Activated CD8-positive, alpha-beta T cell treated with anti-CD3 and anti-CD28 coated beads for 36 hours (primary cell): Measurements from ENCODE around the gene OR7G3. TPM values are rescaled to one million over a fixed set of nuclear protein-coding genes. Genes with fewer than 3 reads are reported as not detected.

ENCODE experiments used
- ATAC-seq: fragments of 200-7000 bp; cut with Tn5 transposase; one replicate; pipeline ENCODE4 v1.10.0; 2021; ENCODE audit warnings: mild to moderate bottlenecking, moderate library complexity
- CTCF ChIA-PET: fragments of 350-600 bp; sonication (Branson Sonifier 250); formaldehyde crosslinking; loops from one replicate; lab custom pipeline; 2021; ENCODE audit warnings: antibody characterized with exemption; lab: Charles Lee
- POLR2A ChIA-PET: fragments of 350-600 bp; sonication (Branson Sonifier 250); formaldehyde crosslinking; loops from one replicate; lab custom pipeline; 2021; ENCODE audit warnings: antibody characterized with exemption; lab: Charles Lee
- DNase-seq: peaks from one replicate; pipeline ENCODE4 v3.0.0-alpha.2; 2020
- H3K27ac Mint-ChIP-seq: one replicate; pipeline ENCODE4 v1.8.0; 2021; ENCODE audit warnings: mild to moderate bottlenecking, mixed read lengths
- H3K27me3 Mint-ChIP-seq: one replicate; pipeline ENCODE4 v1.8.0; 2021; ENCODE audit warnings: mixed read lengths
- H3K36me3 Mint-ChIP-seq: one replicate; pipeline ENCODE4 v1.8.0; 2021; ENCODE audit warnings: low read depth, mixed read lengths
- H3K4me1 Mint-ChIP-seq: one replicate; pipeline ENCODE4 v1.8.0; 2021; ENCODE audit warnings: low read depth, mixed read lengths
- H3K4me3 Mint-ChIP-seq: one replicate; pipeline ENCODE4 v1.8.0; 2021; ENCODE audit warnings: mild to moderate bottlenecking, moderate library complexity, mixed read lengths
- H3K9me3 Mint-ChIP-seq: one replicate; pipeline ENCODE4 v1.8.0; 2021; ENCODE audit warnings: mixed read lengths
- intact Hi-C: fragments of 100-400 bp; cut with micrococcal nuclease; formaldehyde crosslinking; loops from one replicate; pipeline ENCODE4 v1.10.0; 2022
- total RNA-seq, 2 experiments: library from RNA; stranded (reverse); gene quantifications; one replicate each; pipeline ENCODE4 v1.2.3, GENCODE V29; 2021
- TF ChIP-seq, protein P1 (sequence below): fragments of 200-600 bp; IDR thresholded peaks from one replicate; pipeline ENCODE4 v1.8.0; 2022; ENCODE audit warnings: antibody characterized with exemption, mild to moderate bottlenecking

OR7G3 gene
- total RNA-seq, 2 experiments from 2014 or later, result not detected

DNA sequence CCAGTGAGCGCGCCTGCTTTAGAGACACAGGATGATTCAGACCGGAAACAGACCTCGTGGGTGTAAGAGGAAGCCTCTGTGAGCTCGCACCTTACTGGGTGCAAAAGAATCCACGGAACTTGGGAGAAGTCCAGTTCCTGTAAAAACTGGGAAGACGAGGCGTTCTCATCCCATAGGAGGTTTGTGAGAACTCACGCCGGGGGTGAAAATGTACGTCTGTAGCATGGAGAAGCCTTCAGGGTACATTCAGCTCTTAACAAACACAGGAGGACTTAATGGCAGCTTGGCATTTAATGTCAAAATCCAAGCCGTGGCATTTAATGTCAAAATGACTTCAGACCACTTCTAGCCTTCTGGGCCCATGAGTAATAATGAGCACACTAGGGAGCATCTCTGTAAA is 34.7 kb upstream of the OR7G3 start:
- Mint-ChIP-seq H3K27me3 (no peaks in the 10 kb centered on the region), H3K4me3 (no peak overlapping the region), H3K9me3 (peaks cover 22% of the 10 kb centered on the region), H3K27ac (no peak overlapping the region), H3K4me1 (no peaks in the 10 kb centered on the region), H3K36me3 (peaks cover 90% of the 10 kb centered on the region)
- DNase-seq (no peak), ATAC-seq (no peak)
- TF ChIP-seq, protein P1, sequence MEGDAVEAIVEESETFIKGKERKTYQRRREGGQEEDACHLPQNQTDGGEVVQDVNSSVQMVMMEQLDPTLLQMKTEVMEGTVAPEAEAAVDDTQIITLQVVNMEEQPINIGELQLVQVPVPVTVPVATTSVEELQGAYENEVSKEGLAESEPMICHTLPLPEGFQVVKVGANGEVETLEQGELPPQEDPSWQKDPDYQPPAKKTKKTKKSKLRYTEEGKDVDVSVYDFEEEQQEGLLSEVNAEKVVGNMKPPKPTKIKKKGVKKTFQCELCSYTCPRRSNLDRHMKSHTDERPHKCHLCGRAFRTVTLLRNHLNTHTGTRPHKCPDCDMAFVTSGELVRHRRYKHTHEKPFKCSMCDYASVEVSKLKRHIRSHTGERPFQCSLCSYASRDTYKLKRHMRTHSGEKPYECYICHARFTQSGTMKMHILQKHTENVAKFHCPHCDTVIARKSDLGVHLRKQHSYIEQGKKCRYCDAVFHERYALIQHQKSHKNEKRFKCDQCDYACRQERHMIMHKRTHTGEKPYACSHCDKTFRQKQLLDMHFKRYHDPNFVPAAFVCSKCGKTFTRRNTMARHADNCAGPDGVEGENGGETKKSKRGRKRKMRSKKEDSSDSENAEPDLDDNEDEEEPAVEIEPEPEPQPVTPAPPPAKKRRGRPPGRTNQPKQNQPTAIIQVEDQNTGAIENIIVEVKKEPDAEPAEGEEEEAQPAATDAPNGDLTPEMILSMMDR, result no peak
- CTCF ChIA-PET, result no interaction called here
- intact Hi-C loops, result no loop called here
- POLR2A ChIA-PET, result no interaction called here

DNA sequence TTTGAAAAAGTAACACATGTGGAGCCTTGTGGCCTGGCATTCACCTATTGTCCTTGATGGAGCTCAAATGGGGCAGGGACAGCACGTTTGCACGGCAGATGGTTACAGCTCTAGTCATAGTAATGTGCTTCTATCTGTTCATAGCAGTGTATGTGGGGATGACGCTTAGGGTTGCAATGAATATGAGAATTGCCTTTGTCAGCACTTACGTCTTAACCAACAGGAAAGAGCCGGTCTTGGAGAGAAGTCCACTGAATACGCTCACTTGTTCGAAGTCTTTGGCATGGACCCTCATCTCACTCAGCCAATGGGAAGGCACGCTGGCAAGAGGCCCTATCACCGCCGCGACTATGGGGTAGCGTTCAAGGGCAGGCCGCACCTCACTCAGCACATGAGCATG is 33.1 kb upstream of the OR7G3 start:
- no peaks in the 10 kb centered on the region for H3K27me3 Mint-ChIP-seq
- TF ChIP-seq, protein P1, result no peak
- no peak overlapping the region for H3K27ac Mint-ChIP-seq
- peaks cover 22% of the 10 kb centered on the region for H3K9me3 Mint-ChIP-seq
- POLR2A ChIA-PET, result no interaction called here
- CTCF ChIA-PET, result no interaction called here
- no peak for DNase-seq
- intact Hi-C loops, result no loop called here
- H3K36me3 Mint-ChIP-seq, result peaks cover 92% of the 10 kb centered on the region
- H3K4me3 Mint-ChIP-seq, result no peak overlapping the region
- ATAC-seq, result no peak
- peaks cover 8% of the 10 kb centered on the region for H3K4me1 Mint-ChIP-seq

DNA sequence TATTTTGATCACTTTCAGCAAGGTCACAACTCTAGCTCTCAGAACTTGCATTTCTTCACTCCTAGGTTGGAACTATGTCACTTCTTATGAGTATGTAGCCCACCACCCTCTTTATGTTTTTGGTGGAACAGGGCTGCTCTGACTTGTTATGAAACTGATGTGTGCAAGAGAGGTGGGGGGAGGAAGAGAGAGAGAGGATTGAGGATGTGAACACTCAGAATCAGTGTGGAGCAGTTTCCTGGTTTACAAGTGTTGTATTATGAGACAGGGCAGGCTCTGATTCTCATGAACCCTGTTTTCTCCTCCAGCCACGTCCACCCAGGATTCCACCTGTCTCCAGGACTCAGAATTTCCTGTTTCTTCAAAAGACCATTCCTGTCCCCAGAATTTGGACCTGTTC is 29.6 kb upstream of the OR7G3 start:
- Mint-ChIP-seq H3K9me3 (peaks cover 25% of the 10 kb centered on the region), H3K27ac (peak overlapping the region; percentile 21), H3K27me3 (no peaks in the 10 kb centered on the region), H3K36me3 (peaks cover 98% of the 10 kb centered on the region), H3K4me1 (peaks cover 28% of the 10 kb centered on the region), H3K4me3 (no peak overlapping the region)
- DNase-seq, result no peak
- TF ChIP-seq, protein P1, result no peak
- POLR2A ChIA-PET, result no interaction called here
- no peak for ATAC-seq
- intact Hi-C loops, result no loop called here
- CTCF ChIA-PET, result no interaction called here

DNA sequence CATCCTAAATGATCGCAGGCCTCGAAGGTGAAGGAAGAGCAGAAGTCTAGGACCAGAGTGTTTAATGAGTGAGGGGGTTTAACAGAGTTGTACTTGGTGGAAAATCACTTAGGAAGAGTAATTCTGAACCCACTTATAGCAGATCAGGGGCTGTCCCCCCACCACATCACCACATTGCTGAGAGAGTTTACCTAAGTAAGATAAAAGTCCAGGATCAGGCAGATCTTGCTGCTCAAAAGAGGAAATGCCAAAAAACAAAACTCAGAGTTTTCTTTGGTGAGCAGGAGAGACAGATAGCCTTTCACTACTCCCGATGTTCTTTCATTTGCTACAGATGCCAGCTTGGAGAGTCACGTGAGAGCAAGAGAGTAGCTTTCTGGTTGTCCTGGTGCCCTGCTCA is 28.8 kb upstream of the OR7G3 start:
- DNase-seq (no peak), ATAC-seq (no peak)
- peaks cover 34% of the 10 kb centered on the region for H3K4me1 Mint-ChIP-seq
- ChIA-PET POLR2A (no interaction called here), CTCF (no interaction called here)
- H3K36me3 Mint-ChIP-seq, result peaks cover 98% of the 10 kb centered on the region
- TF ChIP-seq, protein P1, result no peak
- no peaks in the 10 kb centered on the region for H3K27me3 Mint-ChIP-seq
- H3K9me3 Mint-ChIP-seq, result peaks cover 25% of the 10 kb centered on the region
- H3K4me3 Mint-ChIP-seq, result no peak overlapping the region
- H3K27ac Mint-ChIP-seq, result peak overlapping the region; percentile 68
- intact Hi-C loops, result no loop called here

DNA sequence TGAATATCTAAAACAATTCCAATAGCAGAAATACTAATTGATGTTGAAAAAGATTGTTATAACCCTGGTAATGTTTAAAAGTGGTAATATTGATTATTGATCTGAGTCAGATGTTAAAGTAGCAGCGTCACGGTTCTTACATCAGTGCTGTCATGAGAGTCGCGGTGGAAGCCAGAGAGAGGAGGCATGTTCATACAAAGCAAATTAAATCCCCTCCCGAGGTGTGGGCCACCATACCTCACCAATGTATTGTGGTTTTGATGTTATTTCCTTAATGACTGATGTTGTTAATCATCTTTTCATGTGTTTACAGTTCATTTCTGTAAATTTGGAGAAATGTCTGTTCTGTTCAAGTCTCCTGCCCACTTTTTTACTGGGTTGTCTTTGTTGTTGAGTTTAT is 24.6 kb upstream of the OR7G3 start:
- no peak overlapping the region for H3K27ac Mint-ChIP-seq
- no peak overlapping the region for H3K4me3 Mint-ChIP-seq
- peaks cover 18% of the 10 kb centered on the region for H3K9me3 Mint-ChIP-seq
- no peaks in the 10 kb centered on the region for H3K27me3 Mint-ChIP-seq
- H3K4me1 Mint-ChIP-seq, result peaks cover 70% of the 10 kb centered on the region
- ChIA-PET CTCF (no interaction called here), POLR2A (no interaction called here)
- peak; percentile 22 for DNase-seq
- TF ChIP-seq, protein P1, result no peak
- ATAC-seq, result no peak
- intact Hi-C loops, result no loop called here
- peaks cover 94% of the 10 kb centered on the region for H3K36me3 Mint-ChIP-seq
